ENCODE results near the gene PIPOX.

PIPOX gene

GRCh38 chr17:29051731-29052130 is 8.8 kb downstream of the PIPOX start:
- H3K4me3 ChIP-seq (ENCODE audit: low read length), result no peak overlapping the region
- H3K9ac ChIP-seq (ENCODE audit: low read depth, low read length), result no peak overlapping the region
- peaks cover 29% of the 10 kb centered on the region for H3K27me3 ChIP-seq (ENCODE audit: control insufficient read depth, insufficient read depth, low read length)
- no peaks in the 10 kb centered on the region for H3K9me3 ChIP-seq (replicated peaks; ENCODE audit: low read length)
- H3K36me3 ChIP-seq (ENCODE audit: insufficient read depth, low read length), result no peaks in the 10 kb centered on the region
- H3K4me2 ChIP-seq (ENCODE audit: low read length), result no peak overlapping the region
- H3K4me1 ChIP-seq (ENCODE audit: control insufficient read depth, insufficient read depth, low read length), result peaks cover 29% of the 10 kb centered on the region

- peaks cover 5% of the 10 kb centered on the region for H3K4me1 ChIP-seq (ENCODE audit: control insufficient read depth, insufficient read depth, low read length)
These were observed 11.9 kb downstream of the PIPOX start for GRCh38 chr17:29054835-29055234.

GRCh38 chr17:29057361-29057760 is 14.4 kb downstream of the PIPOX start:
- Histone ChIP-seq H3K27me3 (ENCODE audit: control insufficient read depth, insufficient read depth, low read length) (peaks cover 16% of the 10 kb centered on the region), H3K4me3 (ENCODE audit: low read length) (no peak overlapping the region), H3K4me1 (ENCODE audit: control insufficient read depth, insufficient read depth, low read length) (no peaks in the 10 kb centered on the region)

More at GRCh38 chr17:29054835-29055234, 11.9 kb downstream of the PIPOX start:
- Histone ChIP-seq H3K9me3 (replicated peaks; ENCODE audit: low read length) (no peaks in the 10 kb centered on the region), H3K4me2 (ENCODE audit: low read length) (no peak overlapping the region), H3K27me3 (ENCODE audit: control insufficient read depth, insufficient read depth, low read length) (peaks cover 24% of the 10 kb centered on the region), H3K9ac (ENCODE audit: low read depth, low read length) (no peak overlapping the region), H3K36me3 (ENCODE audit: insufficient read depth, low read length) (no peaks in the 10 kb centered on the region), H3K4me3 (ENCODE audit: low read length) (no peak overlapping the region)

GRCh38 chr17:29058391-29058790 is 15.4 kb downstream of the PIPOX start:
- H3K9ac ChIP-seq (ENCODE audit: low read depth, low read length), result no peak overlapping the region
- H3K36me3 ChIP-seq (ENCODE audit: insufficient read depth, low read length), result no peaks in the 10 kb centered on the region
- H3K27me3 ChIP-seq (ENCODE audit: control insufficient read depth, insufficient read depth, low read length), result peaks cover 16% of the 10 kb centered on the region

More at GRCh38 chr17:29057361-29057760, 14.4 kb downstream of the PIPOX start:
- H3K9me3 ChIP-seq (replicated peaks; ENCODE audit: low read length), result no peaks in the 10 kb centered on the region
- H3K4me2 ChIP-seq (ENCODE audit: low read length), result no peak overlapping the region
- H3K36me3 ChIP-seq (ENCODE audit: insufficient read depth, low read length), result no peaks in the 10 kb centered on the region
- no peak overlapping the region for H3K9ac ChIP-seq (ENCODE audit: low read depth, low read length)

GRCh38 chr17:29059281-29059680 is 16.3 kb downstream of the PIPOX start:
- Histone ChIP-seq H3K4me3 (ENCODE audit: low read length) (no peak overlapping the region), H3K9ac (ENCODE audit: low read depth, low read length) (no peak overlapping the region), H3K36me3 (ENCODE audit: insufficient read depth, low read length) (no peaks in the 10 kb centered on the region), H3K9me3 (replicated peaks; ENCODE audit: low read length) (no peaks in the 10 kb centered on the region), H3K4me1 (ENCODE audit: control insufficient read depth, insufficient read depth, low read length) (no peaks in the 10 kb centered on the region), H3K27me3 (ENCODE audit: control insufficient read depth, insufficient read depth, low read length) (peaks cover 15% of the 10 kb centered on the region), H3K4me2 (ENCODE audit: low read length) (no peak overlapping the region)

More at GRCh38 chr17:29058391-29058790, 15.4 kb downstream of the PIPOX start:
- H3K4me3 ChIP-seq (ENCODE audit: low read length), result no peak overlapping the region
- no peak overlapping the region for H3K4me2 ChIP-seq (ENCODE audit: low read length)
- no peaks in the 10 kb centered on the region for H3K4me1 ChIP-seq (ENCODE audit: control insufficient read depth, insufficient read depth, low read length)
- no peaks in the 10 kb centered on the region for H3K9me3 ChIP-seq (replicated peaks; ENCODE audit: low read length)

- Histone ChIP-seq H3K9me3 (replicated peaks; ENCODE audit: low read length) (no peaks in the 10 kb centered on the region), H3K9ac (ENCODE audit: low read depth, low read length) (no peak overlapping the region), H3K36me3 (ENCODE audit: insufficient read depth, low read length) (no peaks in the 10 kb centered on the region), H3K27me3 (ENCODE audit: control insufficient read depth, insufficient read depth, low read length) (peaks cover 8% of the 10 kb centered on the region), H3K4me2 (ENCODE audit: low read length) (no peak overlapping the region), H3K4me3 (ENCODE audit: low read length) (no peak overlapping the region), H3K4me1 (ENCODE audit: control insufficient read depth, insufficient read depth, low read length) (no peaks in the 10 kb centered on the region)
These were observed 17.5 kb downstream of the PIPOX start for GRCh38 chr17:29060475-29060874.

GRCh38 chr17:29061036-29061435 is 18.1 kb downstream of the PIPOX start:
- no peaks in the 10 kb centered on the region for H3K9me3 ChIP-seq (replicated peaks; ENCODE audit: low read length)
- no peaks in the 10 kb centered on the region for H3K4me1 ChIP-seq (ENCODE audit: control insufficient read depth, insufficient read depth, low read length)
- H3K4me3 ChIP-seq (ENCODE audit: low read length), result no peak overlapping the region
- no peak overlapping the region for H3K4me2 ChIP-seq (ENCODE audit: low read length)
- H3K27me3 ChIP-seq (ENCODE audit: control insufficient read depth, insufficient read depth, low read length), result peaks cover 7% of the 10 kb centered on the region
- no peak overlapping the region for H3K9ac ChIP-seq (ENCODE audit: low read depth, low read length)
- no peaks in the 10 kb centered on the region for H3K36me3 ChIP-seq (ENCODE audit: insufficient read depth, low read length)

GRCh38 chr17:29062215-29062614 is 19.3 kb downstream of the PIPOX start:
- Histone ChIP-seq H3K4me2 (ENCODE audit: low read length) (no peak overlapping the region), H3K9me3 (replicated peaks; ENCODE audit: low read length) (no peaks in the 10 kb centered on the region), H3K9ac (ENCODE audit: low read depth, low read length) (no peak overlapping the region), H3K4me3 (ENCODE audit: low read length) (no peak overlapping the region), H3K27me3 (ENCODE audit: control insufficient read depth, insufficient read depth, low read length) (peaks cover 8% of the 10 kb centered on the region), H3K36me3 (ENCODE audit: insufficient read depth, low read length) (no peaks in the 10 kb centered on the region), H3K4me1 (ENCODE audit: control insufficient read depth, insufficient read depth, low read length) (no peaks in the 10 kb centered on the region)

GRCh38 chr17:29063992-29064391 is 21.1 kb downstream of the PIPOX start:
- no peak overlapping the region for H3K4me3 ChIP-seq (ENCODE audit: low read length)
- H3K9me3 ChIP-seq (replicated peaks; ENCODE audit: low read length), result no peaks in the 10 kb centered on the region
- H3K4me2 ChIP-seq (ENCODE audit: low read length), result no peak overlapping the region
- no peaks in the 10 kb centered on the region for H3K4me1 ChIP-seq (ENCODE audit: control insufficient read depth, insufficient read depth, low read length)
- H3K27me3 ChIP-seq (ENCODE audit: control insufficient read depth, insufficient read depth, low read length), result peaks cover 15% of the 10 kb centered on the region
- no peaks in the 10 kb centered on the region for H3K36me3 ChIP-seq (ENCODE audit: insufficient read depth, low read length)
- H3K9ac ChIP-seq (ENCODE audit: low read depth, low read length), result no peak overlapping the region

GRCh38 chr17:29066047-29066446 is 23.1 kb downstream of the PIPOX start:
- Histone ChIP-seq H3K27me3 (ENCODE audit: control insufficient read depth, insufficient read depth, low read length) (peaks cover 29% of the 10 kb centered on the region), H3K36me3 (ENCODE audit: insufficient read depth, low read length) (no peaks in the 10 kb centered on the region), H3K4me3 (ENCODE audit: low read length) (no peak overlapping the region), H3K9ac (ENCODE audit: low read depth, low read length) (no peak overlapping the region), H3K4me1 (ENCODE audit: control insufficient read depth, insufficient read depth, low read length) (no peaks in the 10 kb centered on the region), H3K9me3 (replicated peaks; ENCODE audit: low read length) (no peaks in the 10 kb centered on the region), H3K4me2 (ENCODE audit: low read length) (no peak overlapping the region)

GRCh38 chr17:29066606-29067005 is 23.7 kb downstream of the PIPOX start:
- peaks cover 32% of the 10 kb centered on the region for H3K27me3 ChIP-seq (ENCODE audit: control insufficient read depth, insufficient read depth, low read length)
- no peaks in the 10 kb centered on the region for H3K36me3 ChIP-seq (ENCODE audit: insufficient read depth, low read length)
- no peak overlapping the region for H3K4me2 ChIP-seq (ENCODE audit: low read length)
- H3K9ac ChIP-seq (ENCODE audit: low read depth, low read length), result no peak overlapping the region
- H3K9me3 ChIP-seq (replicated peaks; ENCODE audit: low read length), result no peaks in the 10 kb centered on the region
- H3K4me3 ChIP-seq (ENCODE audit: low read length), result no peak overlapping the region
- no peaks in the 10 kb centered on the region for H3K4me1 ChIP-seq (ENCODE audit: control insufficient read depth, insufficient read depth, low read length)

- Histone ChIP-seq H3K9me3 (replicated peaks; ENCODE audit: low read length) (no peaks in the 10 kb centered on the region), H3K9ac (ENCODE audit: low read depth, low read length) (no peak overlapping the region), H3K27me3 (ENCODE audit: control insufficient read depth, insufficient read depth, low read length) (peaks cover 32% of the 10 kb centered on the region), H3K4me2 (ENCODE audit: low read length) (no peak overlapping the region), H3K4me1 (ENCODE audit: control insufficient read depth, insufficient read depth, low read length) (no peaks in the 10 kb centered on the region), H3K4me3 (ENCODE audit: low read length) (no peak overlapping the region), H3K36me3 (ENCODE audit: insufficient read depth, low read length) (no peaks in the 10 kb centered on the region)
These were observed 25.9 kb downstream of the PIPOX start for GRCh38 chr17:29068818-29069217.

Measured in skeletal muscle satellite cell (primary cell).